ENCODE data around the gene SH3BP5L. TPM values are rescaled to one million over a fixed set of nuclear protein-coding genes. Genes with fewer than 3 reads are reported as not detected.
A peak's percentile ranks its signal among the peaks of the same experiment; 100 is the strongest.

SH3BP5L gene
- total and polyA plus RNA-seq, 10 of the 15 experiments (the other 5 are each of a cell fraction or from before 2014, with no cell fraction given) = 1.1 to 22.8 (median 10.9) TPM

DNA sequence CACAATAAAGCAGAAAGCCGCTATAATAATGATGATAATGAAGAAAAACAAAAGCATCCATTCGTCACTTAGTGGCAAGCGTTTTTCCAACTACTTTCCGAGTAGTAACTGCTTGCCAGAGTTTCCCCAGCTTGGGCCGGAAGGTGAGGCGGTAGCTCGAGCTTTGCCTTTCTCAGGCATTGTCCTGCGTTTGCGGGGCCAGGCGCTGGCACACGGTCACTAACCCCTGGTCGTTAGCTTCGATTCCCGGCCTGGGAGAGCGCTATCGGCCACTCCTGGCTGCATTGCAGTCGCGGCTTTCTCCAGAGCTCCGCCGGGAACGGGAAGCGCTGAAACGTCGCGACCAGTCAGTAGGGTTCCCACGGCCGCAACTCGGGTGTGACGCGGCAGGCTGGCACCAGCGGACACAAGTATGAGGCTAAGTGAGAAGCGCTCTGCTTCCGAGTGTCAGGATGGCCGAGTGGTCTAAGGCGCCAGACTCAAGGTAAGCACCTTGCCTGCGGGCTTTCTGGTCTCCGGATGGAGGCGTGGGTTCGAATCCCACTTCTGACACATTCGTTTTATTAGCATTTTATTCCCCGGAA is 47.8 kb upstream of the SH3BP5L start (continued):
- TF ChIP-seq MEF2A (IDR thresholded peaks at IDR 0.05; ENCODE audit: insufficient read depth, low read depth, low read length) (peak; percentile 75; the same call in 1 of the 2 replicates), BMI1 (IDR thresholded peaks at IDR 0.05; ENCODE audit: borderline replicate concordance) (no peak), RAD51 (IDR thresholded peaks at IDR 0.05) (no peak), TBL1XR1 (IDR thresholded peaks at IDR 0.05; ENCODE audit: low read depth, low read length) (peak; percentile 95), POLR2A (IDR thresholded peaks at IDR 0.05; ENCODE audit: low read depth, low read length) (peak; percentile 85), NFXL1 (IDR thresholded peaks at IDR 0.05; ENCODE audit: borderline replicate concordance) (no peak), CBX3 (IDR thresholded peaks at IDR 0.05; ENCODE audit: borderline replicate concordance, low read depth) (no peak), LARP7 (IDR thresholded peaks at IDR 0.05) (peak; percentile 50), ZBED1 (IDR thresholded peaks at IDR 0.05; ENCODE audit: borderline replicate concordance) (peak; percentile 50; the same call in 1 of the 2 replicates), RAD21 (IDR thresholded peaks at IDR 0.05; ENCODE audit: insufficient read depth, low read depth, low read length) (no peak), ESRRA (IDR thresholded peaks at IDR 0.05; ENCODE audit: low read length) (0 out of 2 replicates have a peak, but pooled peaks have one; percentile 39), MYB (IDR thresholded peaks at IDR 0.05; ENCODE audit: borderline replicate concordance, low read depth, low read length) (no peak), GATAD2B (conservative IDR thresholded peaks at IDR 0.05; ENCODE audit: low read depth) (no peak; the same call in 1 of the 2 replicates), POLR2AphosphoS2 (IDR thresholded peaks at IDR 0.05; ENCODE audit: low read depth, low read length) (no peak), ZNF217 (IDR thresholded peaks at IDR 0.05) (no peak), IKZF1 (conservative IDR thresholded peaks at IDR 0.05) (no peak), BHLHE40 (IDR thresholded peaks at IDR 0.05; ENCODE audit: borderline replicate concordance in 1 of 2, low read depth in 2 of 2, low read length in 1 of 2) (peak; percentile 28 to 52; a peak in 2 of 4 replicates), YY1 (IDR thresholded peaks at IDR 0.05; ENCODE audit: low read depth, low read length) (peak; percentile 71), NBN (IDR thresholded peaks at IDR 0.05) (no peak), CREM (IDR thresholded peaks at IDR 0.05; ENCODE audit: low read depth) (peak; percentile 82), NFYA (IDR thresholded peaks at IDR 0.05; ENCODE audit: borderline replicate concordance, low read depth, low read length) (no peak)
- TF ChIP-seq, protein P1, sequence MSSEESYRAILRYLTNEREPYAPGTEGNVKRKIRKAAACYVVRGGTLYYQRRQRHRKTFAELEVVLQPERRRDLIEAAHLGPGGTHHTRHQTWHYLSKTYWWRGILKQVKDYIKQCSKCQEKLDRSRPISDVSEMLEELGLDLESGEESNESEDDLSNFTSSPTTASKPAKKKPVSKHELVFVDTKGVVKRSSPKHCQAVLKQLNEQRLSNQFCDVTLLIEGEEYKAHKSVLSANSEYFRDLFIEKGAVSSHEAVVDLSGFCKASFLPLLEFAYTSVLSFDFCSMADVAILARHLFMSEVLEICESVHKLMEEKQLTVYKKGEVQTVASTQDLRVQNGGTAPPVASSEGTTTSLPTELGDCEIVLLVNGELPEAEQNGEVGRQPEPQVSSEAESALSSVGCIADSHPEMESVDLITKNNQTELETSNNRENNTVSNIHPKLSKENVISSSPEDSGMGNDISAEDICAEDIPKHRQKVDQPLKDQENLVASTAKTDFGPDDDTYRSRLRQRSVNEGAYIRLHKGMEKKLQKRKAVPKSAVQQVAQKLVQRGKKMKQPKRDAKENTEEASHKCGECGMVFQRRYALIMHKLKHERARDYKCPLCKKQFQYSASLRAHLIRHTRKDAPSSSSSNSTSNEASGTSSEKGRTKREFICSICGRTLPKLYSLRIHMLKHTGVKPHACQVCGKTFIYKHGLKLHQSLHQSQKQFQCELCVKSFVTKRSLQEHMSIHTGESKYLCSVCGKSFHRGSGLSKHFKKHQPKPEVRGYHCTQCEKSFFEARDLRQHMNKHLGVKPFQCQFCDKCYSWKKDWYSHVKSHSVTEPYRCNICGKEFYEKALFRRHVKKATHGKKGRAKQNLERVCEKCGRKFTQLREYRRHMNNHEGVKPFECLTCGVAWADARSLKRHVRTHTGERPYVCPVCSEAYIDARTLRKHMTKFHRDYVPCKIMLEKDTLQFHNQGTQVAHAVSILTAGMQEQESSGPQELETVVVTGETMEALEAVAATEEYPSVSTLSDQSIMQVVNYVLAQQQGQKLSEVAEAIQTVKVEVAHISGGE (CRISPR knock-in tag; IDR thresholded peaks at IDR 0.05) = no peak
- TF ChIP-seq, protein P2, sequence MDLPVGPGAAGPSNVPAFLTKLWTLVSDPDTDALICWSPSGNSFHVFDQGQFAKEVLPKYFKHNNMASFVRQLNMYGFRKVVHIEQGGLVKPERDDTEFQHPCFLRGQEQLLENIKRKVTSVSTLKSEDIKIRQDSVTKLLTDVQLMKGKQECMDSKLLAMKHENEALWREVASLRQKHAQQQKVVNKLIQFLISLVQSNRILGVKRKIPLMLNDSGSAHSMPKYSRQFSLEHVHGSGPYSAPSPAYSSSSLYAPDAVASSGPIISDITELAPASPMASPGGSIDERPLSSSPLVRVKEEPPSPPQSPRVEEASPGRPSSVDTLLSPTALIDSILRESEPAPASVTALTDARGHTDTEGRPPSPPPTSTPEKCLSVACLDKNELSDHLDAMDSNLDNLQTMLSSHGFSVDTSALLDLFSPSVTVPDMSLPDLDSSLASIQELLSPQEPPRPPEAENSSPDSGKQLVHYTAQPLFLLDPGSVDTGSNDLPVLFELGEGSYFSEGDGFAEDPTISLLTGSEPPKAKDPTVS (IDR thresholded peaks at IDR 0.05; ENCODE audit: low read depth, low read length) = no peak
- TF ChIP-seq, protein P3, sequence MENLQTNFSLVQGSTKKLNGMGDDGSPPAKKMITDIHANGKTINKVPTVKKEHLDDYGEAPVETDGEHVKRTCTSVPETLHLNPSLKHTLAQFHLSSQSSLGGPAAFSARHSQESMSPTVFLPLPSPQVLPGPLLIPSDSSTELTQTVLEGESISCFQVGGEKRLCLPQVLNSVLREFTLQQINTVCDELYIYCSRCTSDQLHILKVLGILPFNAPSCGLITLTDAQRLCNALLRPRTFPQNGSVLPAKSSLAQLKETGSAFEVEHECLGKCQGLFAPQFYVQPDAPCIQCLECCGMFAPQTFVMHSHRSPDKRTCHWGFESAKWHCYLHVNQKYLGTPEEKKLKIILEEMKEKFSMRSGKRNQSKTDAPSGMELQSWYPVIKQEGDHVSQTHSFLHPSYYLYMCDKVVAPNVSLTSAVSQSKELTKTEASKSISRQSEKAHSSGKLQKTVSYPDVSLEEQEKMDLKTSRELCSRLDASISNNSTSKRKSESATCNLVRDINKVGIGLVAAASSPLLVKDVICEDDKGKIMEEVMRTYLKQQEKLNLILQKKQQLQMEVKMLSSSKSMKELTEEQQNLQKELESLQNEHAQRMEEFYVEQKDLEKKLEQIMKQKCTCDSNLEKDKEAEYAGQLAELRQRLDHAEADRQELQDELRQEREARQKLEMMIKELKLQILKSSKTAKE (IDR thresholded peaks at IDR 0.05; ENCODE audit: low read depth, poor library complexity, severe bottlenecking) = no peak
- TF ChIP-seq, protein P4, sequence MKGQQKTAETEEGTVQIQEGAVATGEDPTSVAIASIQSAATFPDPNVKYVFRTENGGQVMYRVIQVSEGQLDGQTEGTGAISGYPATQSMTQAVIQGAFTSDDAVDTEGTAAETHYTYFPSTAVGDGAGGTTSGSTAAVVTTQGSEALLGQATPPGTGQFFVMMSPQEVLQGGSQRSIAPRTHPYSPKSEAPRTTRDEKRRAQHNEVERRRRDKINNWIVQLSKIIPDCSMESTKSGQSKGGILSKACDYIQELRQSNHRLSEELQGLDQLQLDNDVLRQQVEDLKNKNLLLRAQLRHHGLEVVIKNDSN (IDR thresholded peaks at IDR 0.05; ENCODE audit: borderline replicate concordance, extremely low read length, insufficient read depth, low read depth, low read length) = no peak
